ENCODE results near the gene FAM98C. TPM values are rescaled to one million over a fixed set of nuclear protein-coding genes. Genes with fewer than 3 reads are reported as not detected.

Gene FAM98C
- total and polyA plus RNA-seq, 2 of the 13 experiments (the other 11 are each of a cell fraction or from before 2014, with no cell fraction given): 10.0 to 11.5 TPM

DNA sequence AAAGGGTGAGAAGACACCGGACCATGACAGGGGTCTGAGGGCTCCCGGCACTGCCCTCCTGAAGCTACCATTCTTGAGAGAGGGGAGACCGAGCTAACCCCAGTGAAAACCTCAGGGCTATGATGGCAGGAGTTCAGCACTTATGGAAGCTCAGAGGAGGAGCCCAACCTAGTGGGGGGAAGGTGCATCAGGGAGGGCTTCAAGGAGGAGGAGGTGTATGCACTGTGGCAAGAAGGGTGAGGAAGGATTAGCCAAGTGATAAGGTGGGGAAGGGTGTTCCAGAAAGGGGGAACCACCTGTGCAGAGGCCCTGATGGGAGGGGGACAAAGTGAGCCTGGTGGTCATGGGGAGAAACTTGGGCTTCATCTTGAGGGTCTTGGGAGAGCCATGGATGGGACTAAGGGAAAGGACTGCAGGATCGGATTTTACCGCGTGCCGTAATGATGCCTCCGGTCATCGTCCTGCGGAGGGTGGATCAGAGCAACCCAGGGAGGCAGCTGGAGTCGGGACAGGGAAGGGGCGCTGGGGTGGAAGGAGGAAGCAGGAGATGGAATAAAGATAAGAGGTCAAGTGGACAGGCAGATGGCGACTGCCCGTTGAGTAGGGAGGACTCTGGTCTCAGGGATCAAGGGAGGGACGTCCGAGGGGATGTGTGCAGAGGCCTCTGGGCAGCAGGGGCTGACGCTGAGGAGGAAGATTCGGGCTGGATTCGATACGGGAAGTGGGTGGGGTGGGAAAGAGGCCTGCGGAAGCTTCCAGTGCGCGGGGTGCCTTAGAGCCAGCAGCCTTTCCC, 41.9 kb upstream of the FAM98C start:
- WGBS (ENCODE audit: low lambda C conversion rate): 33% methylated on average over 23 of the region's 23 CpGs
- H3K79me2 ChIP-seq (ENCODE audit: insufficient read depth, low read length): no peaks in the 10 kb centered on the region
- CTCF ChIA-PET (ENCODE audit: low intra/inter-chr PET ratio, low total read pairs): no interaction called here
- FAIRE-seq (no peak), DNase-seq (ENCODE audit: low spot score) (no peak), ATAC-seq (peak; percentile 14)
- in situ Hi-C loops (cut with HindIII; ENCODE audit: extremely low pct_ligation_motif_present, low pct_unique_long_range_greater_than_20kb) (no loop called here), intact Hi-C loops (cut with micrococcal nuclease; ENCODE audit: unreplicated experiment) (no loop called here)
- H3K9ac ChIP-seq (ENCODE audit: insufficient read depth, low read depth, low read length): no peak overlapping the region
- H3K27me3 ChIP-seq (ENCODE audit: control insufficient read depth in 1 of 2, insufficient read depth in 2 of 2, low read length in 2 of 2): peaks cover 16 to 53% of the 10 kb centered on the region in 2 experiments; a peak in 4 of 5 replicates
- no peak overlapping the region for H2AFZ ChIP-seq (ENCODE audit: low read length)
- BruUV-seq (replicated peaks): no TSS peak
- H3K4me2 ChIP-seq (ENCODE audit: low read depth, low read length): peak overlapping the region; percentile 88
- TF ChIP-seq ZNF530 (CRISPR knock-in tag; IDR thresholded peaks at IDR 0.05; ENCODE audit: low read depth): no peak
- peak; percentile 83 for TF ChIP-seq ZNF263 (CRISPR knock-in tag; IDR thresholded peaks at IDR 0.05)
- H3K27ac ChIP-seq (ENCODE audit: extremely low read length, insufficient read depth, low read length): no peak overlapping the region
- H3K9me3 ChIP-seq (ENCODE audit: low read length): no peaks in the 10 kb centered on the region
- H3K36me3 ChIP-seq (replicated peaks in 1 of 2; ENCODE audit: control insufficient read depth in 1 of 2, insufficient read depth in 2 of 2, low read length in 2 of 2): no peaks in the 10 kb centered on the region
- POLR2A ChIA-PET: interaction anchor here (0.9 to 2.2 kb wide), 6 partner anchors 13 to 42 kb away, joined by 3 to 24 read pairs (median 4); partner anchors contain the start of genes FAM98C, GGN, PSMD8 and SPRED3
- H3K4me1 ChIP-seq (ENCODE audit: insufficient read depth, low read length): peaks cover 24% of the 10 kb centered on the region
- H3K4me3 ChIP-seq (replicated peaks in 1 of 3; ENCODE audit: insufficient read depth in 1 of 3, low read depth in 2 of 3, low read length in 3 of 3): peak overlapping the region; percentile 57 to 75 (median 62); a peak in 4 of 6 replicates
- H4K20me1 ChIP-seq (ENCODE audit: insufficient read depth, low read length): no peaks in the 10 kb centered on the region

DNA sequence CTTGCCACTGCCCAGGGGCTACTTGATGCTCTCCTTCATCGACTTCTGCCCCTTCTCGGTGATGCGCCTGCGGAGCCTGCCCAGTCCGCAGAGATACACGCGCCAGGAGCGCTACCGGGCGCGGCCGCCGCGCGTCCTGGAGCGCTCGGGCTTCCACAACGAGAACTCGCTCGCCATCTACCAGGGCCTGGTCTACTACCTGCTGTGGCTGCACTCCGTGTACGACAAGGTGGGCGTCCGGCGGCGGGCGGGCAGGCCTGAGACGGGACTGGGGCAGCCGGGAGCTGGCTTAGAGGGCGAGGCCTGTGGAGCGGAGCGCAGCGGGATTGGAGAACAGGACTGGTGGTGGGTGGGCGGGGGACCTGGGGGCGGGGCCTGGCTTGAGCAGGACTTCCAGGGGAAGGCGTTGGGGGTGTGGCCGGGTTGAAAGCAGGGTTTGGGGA, 41.2 kb upstream of the FAM98C start:
- Histone ChIP-seq H2AFZ (ENCODE audit: low read length) (no peak overlapping the region), H3K27me3 (ENCODE audit: control insufficient read depth in 1 of 2, insufficient read depth in 2 of 2, low read length in 2 of 2) (peaks cover 16 to 49% of the 10 kb centered on the region in 2 experiments; a peak in 4 of 5 replicates), H3K4me2 (ENCODE audit: low read depth, low read length) (peak overlapping the region; percentile 88), H3K4me1 (ENCODE audit: insufficient read depth, low read length) (peaks cover 30% of the 10 kb centered on the region), H3K4me3 (replicated peaks in 1 of 3; ENCODE audit: insufficient read depth in 1 of 3, low read depth in 2 of 3, low read length in 3 of 3) (peak overlapping the region; percentile 57 to 75 (median 62); a peak in 4 of 6 replicates), H3K9ac (ENCODE audit: insufficient read depth, low read depth, low read length) (no peak overlapping the region), H4K20me1 (ENCODE audit: insufficient read depth, low read length) (no peaks in the 10 kb centered on the region), H3K9me3 (ENCODE audit: low read length) (no peaks in the 10 kb centered on the region), H3K79me2 (ENCODE audit: insufficient read depth, low read length) (no peaks in the 10 kb centered on the region), H3K36me3 (replicated peaks in 1 of 2; ENCODE audit: control insufficient read depth in 1 of 2, insufficient read depth in 2 of 2, low read length in 2 of 2) (no peaks in the 10 kb centered on the region), H3K27ac (ENCODE audit: extremely low read length, insufficient read depth, low read length) (no peak overlapping the region)
- in situ Hi-C loops (cut with HindIII; ENCODE audit: extremely low pct_ligation_motif_present, low pct_unique_long_range_greater_than_20kb) (no loop called here), intact Hi-C loops (cut with micrococcal nuclease; ENCODE audit: unreplicated experiment) (loop anchor here (1.0 kb wide), 1 partner anchor 9 kb away; no protein-coding TSS in a partner anchor)
- CTCF ChIA-PET (ENCODE audit: low intra/inter-chr PET ratio, low total read pairs): no interaction called here
- FAIRE-seq: no peak
- 2% methylated on average over 16 of the region's 37 CpGs for WGBS (ENCODE audit: low lambda C conversion rate)
- ATAC-seq: peak; percentile 87
- TF ChIP-seq, protein P1, sequence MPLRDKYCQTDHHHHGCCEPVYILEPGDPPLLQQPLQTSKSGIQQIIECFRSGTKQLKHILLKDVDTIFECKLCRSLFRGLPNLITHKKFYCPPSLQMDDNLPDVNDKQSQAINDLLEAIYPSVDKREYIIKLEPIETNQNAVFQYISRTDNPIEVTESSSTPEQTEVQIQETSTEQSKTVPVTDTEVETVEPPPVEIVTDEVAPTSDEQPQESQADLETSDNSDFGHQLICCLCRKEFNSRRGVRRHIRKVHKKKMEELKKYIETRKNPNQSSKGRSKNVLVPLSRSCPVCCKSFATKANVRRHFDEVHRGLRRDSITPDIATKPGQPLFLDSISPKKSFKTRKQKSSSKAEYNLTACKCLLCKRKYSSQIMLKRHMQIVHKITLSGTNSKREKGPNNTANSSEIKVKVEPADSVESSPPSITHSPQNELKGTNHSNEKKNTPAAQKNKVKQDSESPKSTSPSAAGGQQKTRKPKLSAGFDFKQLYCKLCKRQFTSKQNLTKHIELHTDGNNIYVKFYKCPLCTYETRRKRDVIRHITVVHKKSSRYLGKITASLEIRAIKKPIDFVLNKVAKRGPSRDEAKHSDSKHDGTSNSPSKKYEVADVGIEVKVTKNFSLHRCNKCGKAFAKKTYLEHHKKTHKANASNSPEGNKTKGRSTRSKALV (CRISPR knock-in tag; IDR thresholded peaks at IDR 0.05): peak; percentile 87
- TF ChIP-seq HNRNPLL (IDR thresholded peaks at IDR 0.05; ENCODE audit: low read depth, low read length, poor library complexity, severe bottlenecking) (peak; percentile 79), POLR2AphosphoS5 (IDR thresholded peaks at IDR 0.05; ENCODE audit: low read depth, low read length) (no peak), CBX5 (CRISPR knock-in tag; IDR thresholded peaks at IDR 0.05; ENCODE audit: borderline replicate concordance) (0 out of 2 replicates have a peak, but pooled peaks have one; percentile 3), ZNF205 (CRISPR knock-in tag; IDR thresholded peaks at IDR 0.05) (0 out of 2 replicates have a peak, but pooled peaks have one; percentile 43)
- TF ChIP-seq, protein P2, sequence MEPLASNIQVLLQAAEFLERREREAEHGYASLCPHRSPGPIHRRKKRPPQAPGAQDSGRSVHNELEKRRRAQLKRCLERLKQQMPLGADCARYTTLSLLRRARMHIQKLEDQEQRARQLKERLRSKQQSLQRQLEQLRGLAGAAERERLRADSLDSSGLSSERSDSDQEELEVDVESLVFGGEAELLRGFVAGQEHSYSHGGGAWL (CRISPR knock-in tag; IDR thresholded peaks at IDR 0.05): no peak
- peak; percentile 66 for DNase-seq (ENCODE audit: low spot score)
- BruUV-seq (replicated peaks): no TSS peak
- POLR2A ChIA-PET: interaction anchor here (0.9 to 2.2 kb wide), 4 partner anchors 13 to 41 kb away, joined by 3 to 24 read pairs (median 4); partner anchors contain the start of genes FAM98C, GGN, PSMD8 and SPRED3
